DOHH2 (cell line): ENCODE results near the gene LAMA2.

Experiments
- EZH2phosphoT487 ChIP-seq: fragments of 200-600 bp; sonication (generic); IDR thresholded peaks from 2 replicates; pipeline ENCODE4 v1.6.1; 2017; ENCODE audit warnings: borderline replicate concordance, mild to moderate bottlenecking, antibody characterized with exemption, low read length, moderate library complexity, mixed read lengths
- TF ChIP-seq, protein P1 (sequence below): fragments of 200-600 bp; sonication (generic); IDR thresholded peaks from one replicate; pipeline ENCODE4 v1.5.1; 2014; ENCODE audit warnings: antibody characterized with exemption, mild to moderate bottlenecking, low read depth, low read length; ENCODE audit not compliant: poor library complexity, severe bottlenecking

DNA sequence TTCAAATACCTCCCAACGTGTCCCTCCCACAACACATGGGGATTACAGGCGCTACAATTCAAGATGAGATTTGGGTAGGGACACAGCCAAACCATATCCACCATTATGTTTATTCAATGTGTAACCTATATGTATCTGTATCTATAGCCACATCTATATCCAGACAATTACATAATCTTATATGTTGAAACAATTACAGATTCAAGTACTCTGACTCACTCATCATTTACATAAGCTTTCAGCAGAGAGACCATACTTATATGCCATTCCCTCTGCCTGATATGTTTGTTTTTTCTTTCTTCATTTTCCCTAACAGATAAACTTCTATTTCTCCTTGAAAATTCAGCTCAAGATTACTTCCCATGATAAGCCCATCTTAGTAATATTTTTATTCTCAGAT, 163.6 kb downstream of the LAMA2 start:
- TF ChIP-seq, protein P1, sequence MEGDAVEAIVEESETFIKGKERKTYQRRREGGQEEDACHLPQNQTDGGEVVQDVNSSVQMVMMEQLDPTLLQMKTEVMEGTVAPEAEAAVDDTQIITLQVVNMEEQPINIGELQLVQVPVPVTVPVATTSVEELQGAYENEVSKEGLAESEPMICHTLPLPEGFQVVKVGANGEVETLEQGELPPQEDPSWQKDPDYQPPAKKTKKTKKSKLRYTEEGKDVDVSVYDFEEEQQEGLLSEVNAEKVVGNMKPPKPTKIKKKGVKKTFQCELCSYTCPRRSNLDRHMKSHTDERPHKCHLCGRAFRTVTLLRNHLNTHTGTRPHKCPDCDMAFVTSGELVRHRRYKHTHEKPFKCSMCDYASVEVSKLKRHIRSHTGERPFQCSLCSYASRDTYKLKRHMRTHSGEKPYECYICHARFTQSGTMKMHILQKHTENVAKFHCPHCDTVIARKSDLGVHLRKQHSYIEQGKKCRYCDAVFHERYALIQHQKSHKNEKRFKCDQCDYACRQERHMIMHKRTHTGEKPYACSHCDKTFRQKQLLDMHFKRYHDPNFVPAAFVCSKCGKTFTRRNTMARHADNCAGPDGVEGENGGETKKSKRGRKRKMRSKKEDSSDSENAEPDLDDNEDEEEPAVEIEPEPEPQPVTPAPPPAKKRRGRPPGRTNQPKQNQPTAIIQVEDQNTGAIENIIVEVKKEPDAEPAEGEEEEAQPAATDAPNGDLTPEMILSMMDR: no peak
- TF ChIP-seq EZH2phosphoT487: no peak
